Measurements from ENCODE around the gene CHST11. TPM values are rescaled to one million over a fixed set of nuclear protein-coding genes. Genes with fewer than 3 reads are reported as not detected.

The CHST11 gene
- total and polyA plus RNA-seq, 2 of the 4 experiments (the other 2 are of a cell fraction) = 1.4 to 2.7 TPM

- Histone ChIP-seq H4K20me1 (ENCODE audit: insufficient read depth, low read length) (no peaks in the 10 kb centered on the region), H3K56ac (ENCODE audit: extremely low read depth, insufficient read depth, low read length) (no peak overlapping the region), H3K18ac (ENCODE audit: low read depth, low read length) (no peak overlapping the region), H4K8ac (ENCODE audit: low read depth in 2 of 2, low read length in 2 of 2) (no peak overlapping the region), H3K79me1 (ENCODE audit: low read depth in 1 of 2, low read length in 2 of 2) (no peaks in the 10 kb centered on the region), H3K36me3 (ENCODE audit: control insufficient read depth, insufficient read depth, low read length) (no peaks in the 10 kb centered on the region), H2AFZ (replicated peaks; ENCODE audit: low read length, poor library complexity) (no peak overlapping the region), H2AK5ac (ENCODE audit: low read depth, low read length) (no peak overlapping the region), H3K9ac (ENCODE audit: low read depth, low read length) (no peak overlapping the region), H2BK15ac (ENCODE audit: low read depth, low read length) (no peak overlapping the region), H3K4me3 (ENCODE audit: insufficient read depth, low read depth, low read length) (no peak overlapping the region), H3K27ac (ENCODE audit: insufficient read depth, low read length) (no peak overlapping the region), H2BK20ac (ENCODE audit: low read depth, low read length) (no peak overlapping the region), H2AK9ac (replicated peaks; ENCODE audit: low read depth, low read length, poor library complexity) (no peak overlapping the region), H3K14ac (replicated peaks; ENCODE audit: low read depth, low read length) (no peak overlapping the region), H4K91ac (ENCODE audit: insufficient read depth, low read depth, low read length) (no peak overlapping the region), H3K23ac (ENCODE audit: low read depth, low read length) (no peak overlapping the region), H3K9me3 (ENCODE audit: control insufficient read depth, insufficient read depth, low read length) (no peaks in the 10 kb centered on the region), H3K4ac (ENCODE audit: low read depth, low read length) (no peak overlapping the region), H2BK120ac (ENCODE audit: low read depth, low read length) (no peak overlapping the region), H3K4me1 (ENCODE audit: control insufficient read depth, insufficient read depth, low read length) (no peaks in the 10 kb centered on the region), H2BK5ac (ENCODE audit: low read depth, low read length, poor library complexity, severe bottlenecking) (no peak overlapping the region), H3K9me1 (ENCODE audit: insufficient read depth, low read length) (no peaks in the 10 kb centered on the region), H3K4me2 (ENCODE audit: low read depth, low read length) (no peak overlapping the region), H4K5ac (ENCODE audit: low read depth, low read length) (no peak overlapping the region), H3K27me3 (ENCODE audit: control insufficient read depth, insufficient read depth, low read length) (peaks cover 2% of the 10 kb centered on the region; the same call in 1 of the 2 replicates)
- DNase-seq (no peak), ATAC-seq (ENCODE audit: low read depth) (no peak)
- WGBS, 2 experiments (ENCODE audit: extremely low coverage in 2 of 2, insufficient read length in 1 of 2) = 100% methylated on average over 5 of the region's 7 CpGs; no CpG with 5 or more reads in 1 of the 2 experiments
- TF ChIP-seq, protein P1, sequence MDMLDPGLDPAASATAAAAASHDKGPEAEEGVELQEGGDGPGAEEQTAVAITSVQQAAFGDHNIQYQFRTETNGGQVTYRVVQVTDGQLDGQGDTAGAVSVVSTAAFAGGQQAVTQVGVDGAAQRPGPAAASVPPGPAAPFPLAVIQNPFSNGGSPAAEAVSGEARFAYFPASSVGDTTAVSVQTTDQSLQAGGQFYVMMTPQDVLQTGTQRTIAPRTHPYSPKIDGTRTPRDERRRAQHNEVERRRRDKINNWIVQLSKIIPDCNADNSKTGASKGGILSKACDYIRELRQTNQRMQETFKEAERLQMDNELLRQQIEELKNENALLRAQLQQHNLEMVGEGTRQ (IDR thresholded peaks at IDR 0.05; ENCODE audit: low read depth, low read length) = no peak
- TF ChIP-seq FOS (IDR thresholded peaks at IDR 0.05; ENCODE audit: low read depth, low read length) (no peak), NFE2L2 (IDR thresholded peaks at IDR 0.05; ENCODE audit: low read depth, low read length) (no peak), RCOR1 (IDR thresholded peaks at IDR 0.05; ENCODE audit: insufficient replicate concordance, low read length) (no peak), RFX5 (IDR thresholded peaks at IDR 0.05; ENCODE audit: low read depth, low read length) (no peak), ELK1 (IDR thresholded peaks at IDR 0.05; ENCODE audit: borderline replicate concordance, low read depth, low read length) (no peak), BHLHE40 (IDR thresholded peaks at IDR 0.05; ENCODE audit: low read depth, low read length) (no peak), MAZ (IDR thresholded peaks at IDR 0.05; ENCODE audit: borderline replicate concordance, low read depth, low read length) (no peak), SMC3 (IDR thresholded peaks at IDR 0.05; ENCODE audit: low read depth, low read length) (no peak), MAFK (IDR thresholded peaks at IDR 0.05; ENCODE audit: low read depth, low read length) (no peak), CEBPB (IDR thresholded peaks at IDR 0.05; ENCODE audit: low read depth, low read length) (no peak), MXI1 (IDR thresholded peaks at IDR 0.05; ENCODE audit: borderline replicate concordance, low read depth, low read length) (no peak), CHD1 (IDR thresholded peaks at IDR 0.05; ENCODE audit: low read depth, low read length) (no peak), POLR2A (IDR thresholded peaks at IDR 0.05; ENCODE audit: low read depth, low read length) (no peak), RAD21 (IDR thresholded peaks at IDR 0.05; ENCODE audit: low read length) (no peak)
- TF ChIP-seq, protein P2, sequence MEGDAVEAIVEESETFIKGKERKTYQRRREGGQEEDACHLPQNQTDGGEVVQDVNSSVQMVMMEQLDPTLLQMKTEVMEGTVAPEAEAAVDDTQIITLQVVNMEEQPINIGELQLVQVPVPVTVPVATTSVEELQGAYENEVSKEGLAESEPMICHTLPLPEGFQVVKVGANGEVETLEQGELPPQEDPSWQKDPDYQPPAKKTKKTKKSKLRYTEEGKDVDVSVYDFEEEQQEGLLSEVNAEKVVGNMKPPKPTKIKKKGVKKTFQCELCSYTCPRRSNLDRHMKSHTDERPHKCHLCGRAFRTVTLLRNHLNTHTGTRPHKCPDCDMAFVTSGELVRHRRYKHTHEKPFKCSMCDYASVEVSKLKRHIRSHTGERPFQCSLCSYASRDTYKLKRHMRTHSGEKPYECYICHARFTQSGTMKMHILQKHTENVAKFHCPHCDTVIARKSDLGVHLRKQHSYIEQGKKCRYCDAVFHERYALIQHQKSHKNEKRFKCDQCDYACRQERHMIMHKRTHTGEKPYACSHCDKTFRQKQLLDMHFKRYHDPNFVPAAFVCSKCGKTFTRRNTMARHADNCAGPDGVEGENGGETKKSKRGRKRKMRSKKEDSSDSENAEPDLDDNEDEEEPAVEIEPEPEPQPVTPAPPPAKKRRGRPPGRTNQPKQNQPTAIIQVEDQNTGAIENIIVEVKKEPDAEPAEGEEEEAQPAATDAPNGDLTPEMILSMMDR (conservative IDR thresholded peaks at IDR 0.05; ENCODE audit: low read depth, low read length) = no peak
- ChIA-PET POLR2A (ENCODE audit: unreplicated experiment) (no interaction called here), CTCF (no interaction called here)
- intact Hi-C loops (cut with micrococcal nuclease) (no loop called here), in situ Hi-C loops (cut with MboI; ENCODE audit: low sequenced_read_pairs) (no loop called here), dilution Hi-C loops (cut with HindIII; ENCODE audit: low sequenced_read_pairs, unreplicated experiment) (no loop called here)
- BruUV-seq (replicated peaks) = no TSS peak
Measured at GRCh38 chr12:104701301-104701700, 244.6 kb downstream of the CHST11 start.
